GM06990 (cell line): Measurements from ENCODE around the gene MAU2.

ENCODE experiments used
- DNase-seq: peaks from one replicate; pipeline ENCODE4 v3.0.0-alpha.2; 2011; ENCODE audit not compliant: insufficient read length; ENCODE audit errors: extremely low read depth
- H3K27me3 ChIP-seq: replicated peaks from 2 replicates; pipeline ENCODE4 v1.6.0; 2011; ENCODE audit warnings: low read length; ENCODE audit not compliant: control insufficient read depth, insufficient read depth
- H3K36me3 ChIP-seq: 2 replicates; pipeline ENCODE4 v1.5.1; 2011; ENCODE audit warnings: low read length; ENCODE audit not compliant: control insufficient read depth, insufficient read depth
- H3K4me3 ChIP-seq: replicated peaks from 2 replicates; pipeline ENCODE4 v1.5.1; 2011; ENCODE audit warnings: low read depth, mild to moderate bottlenecking, control low read depth, low read length
- TF ChIP-seq, protein P1 (sequence below): IDR thresholded peaks from 2 replicates; pipeline ENCODE4 v1.5.1; 2011; ENCODE audit warnings: low read length, control low read depth, mild to moderate bottlenecking, inconsistent platforms; ENCODE audit not compliant: insufficient read depth, poor library complexity, severe bottlenecking

MAU2 gene

DNA sequence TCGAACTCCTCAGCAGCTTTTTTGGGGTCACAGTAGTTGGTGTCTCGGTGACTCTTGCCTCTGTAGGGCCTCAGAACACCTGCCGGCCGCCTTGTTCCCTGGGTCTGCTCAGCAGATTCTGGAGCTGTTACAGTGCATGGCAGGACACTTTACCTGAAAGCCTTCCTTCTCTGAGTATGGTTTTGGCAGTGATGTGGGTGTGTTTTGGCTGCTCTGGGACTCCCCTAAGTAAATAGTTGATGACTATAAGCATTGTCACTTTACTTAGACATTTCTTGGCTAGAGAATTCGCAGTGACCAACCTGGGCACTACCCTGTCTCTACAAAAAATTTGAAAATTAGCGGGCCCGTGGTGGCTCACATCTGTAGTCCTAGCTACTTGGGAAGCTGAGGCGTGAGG is 7.0 kb downstream of the MAU2 start:
- TF ChIP-seq, protein P1, sequence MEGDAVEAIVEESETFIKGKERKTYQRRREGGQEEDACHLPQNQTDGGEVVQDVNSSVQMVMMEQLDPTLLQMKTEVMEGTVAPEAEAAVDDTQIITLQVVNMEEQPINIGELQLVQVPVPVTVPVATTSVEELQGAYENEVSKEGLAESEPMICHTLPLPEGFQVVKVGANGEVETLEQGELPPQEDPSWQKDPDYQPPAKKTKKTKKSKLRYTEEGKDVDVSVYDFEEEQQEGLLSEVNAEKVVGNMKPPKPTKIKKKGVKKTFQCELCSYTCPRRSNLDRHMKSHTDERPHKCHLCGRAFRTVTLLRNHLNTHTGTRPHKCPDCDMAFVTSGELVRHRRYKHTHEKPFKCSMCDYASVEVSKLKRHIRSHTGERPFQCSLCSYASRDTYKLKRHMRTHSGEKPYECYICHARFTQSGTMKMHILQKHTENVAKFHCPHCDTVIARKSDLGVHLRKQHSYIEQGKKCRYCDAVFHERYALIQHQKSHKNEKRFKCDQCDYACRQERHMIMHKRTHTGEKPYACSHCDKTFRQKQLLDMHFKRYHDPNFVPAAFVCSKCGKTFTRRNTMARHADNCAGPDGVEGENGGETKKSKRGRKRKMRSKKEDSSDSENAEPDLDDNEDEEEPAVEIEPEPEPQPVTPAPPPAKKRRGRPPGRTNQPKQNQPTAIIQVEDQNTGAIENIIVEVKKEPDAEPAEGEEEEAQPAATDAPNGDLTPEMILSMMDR: no peak
- H3K36me3 ChIP-seq: peaks cover 22% of the 10 kb centered on the region
- no peaks in the 10 kb centered on the region for H3K27me3 ChIP-seq
- no peak for DNase-seq
- H3K4me3 ChIP-seq: no peak overlapping the region

DNA sequence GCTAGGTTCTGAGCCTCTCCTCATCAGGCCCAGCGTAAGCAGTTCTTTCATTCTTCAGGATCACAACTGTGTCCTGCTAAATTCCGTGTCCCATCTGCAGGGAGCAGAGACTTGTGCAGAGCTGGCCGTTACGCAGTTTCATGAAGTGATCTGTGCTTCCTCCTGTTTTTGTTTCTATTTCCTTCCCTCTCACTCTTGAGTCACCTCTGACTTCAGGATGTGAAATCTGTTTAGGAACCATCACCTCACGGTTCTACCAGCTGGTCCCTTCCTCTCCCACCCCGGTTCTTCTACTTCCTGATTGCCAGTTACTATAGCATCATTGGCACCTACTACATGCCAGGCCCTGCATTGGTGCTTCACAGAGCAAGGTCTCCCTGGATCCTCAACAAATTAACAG is 8.5 kb downstream of the MAU2 start:
- TF ChIP-seq, protein P1: no peak
- peaks cover 24% of the 10 kb centered on the region for H3K36me3 ChIP-seq

DNA sequence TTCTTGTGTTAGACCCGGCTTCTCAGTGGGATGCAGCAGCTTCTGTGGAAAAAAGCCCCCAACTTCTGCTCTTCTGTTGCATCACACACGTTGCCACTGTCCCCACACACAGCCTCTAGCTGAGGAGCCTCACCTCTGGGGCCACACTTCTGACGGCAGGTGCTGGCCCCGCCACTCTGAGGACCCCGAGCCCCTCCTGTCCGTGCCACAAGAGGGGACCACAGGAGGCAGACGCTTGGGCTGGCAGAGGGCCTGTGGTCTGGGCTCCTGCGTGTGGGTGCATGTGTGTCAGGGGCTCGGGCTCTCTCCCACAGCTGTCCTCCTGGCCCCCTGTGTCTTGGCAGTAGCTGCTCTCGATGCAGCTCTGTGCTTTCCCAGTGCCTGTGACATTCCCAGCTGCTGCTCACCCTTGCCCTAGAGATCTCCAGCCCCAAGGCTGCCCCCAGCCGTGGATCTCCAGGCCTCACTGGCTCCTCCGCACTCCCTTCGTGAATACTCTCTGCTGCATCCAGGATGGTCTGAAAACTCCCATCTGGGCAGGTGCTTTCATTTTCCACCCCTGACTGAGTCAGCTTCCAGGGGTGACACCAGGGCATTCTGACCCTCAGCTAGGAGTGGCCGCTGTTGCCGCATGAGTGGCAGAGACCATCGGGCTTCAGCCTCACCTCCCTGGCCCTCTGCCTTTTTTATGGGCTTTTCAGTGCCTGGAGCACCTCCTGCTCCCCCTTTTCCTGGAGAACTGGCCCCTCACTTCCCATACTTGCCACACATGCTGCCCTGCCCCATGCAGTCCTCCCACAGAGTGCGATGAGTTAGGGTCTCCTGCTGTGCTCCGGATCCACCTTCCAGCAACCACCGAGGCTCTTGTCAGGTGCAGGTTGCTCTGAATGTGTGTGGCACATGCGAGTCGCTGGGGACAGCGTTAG is 13.7 kb downstream of the MAU2 start:
- Histone ChIP-seq H3K27me3 (no peaks in the 10 kb centered on the region), H3K4me3 (no peak overlapping the region), H3K36me3 (peaks cover 46% of the 10 kb centered on the region)
- no peak for DNase-seq
- TF ChIP-seq, protein P1: no peak

More for the DNA sequence above, 8.5 kb downstream of the MAU2 start:
- DNase-seq: no peak
- Histone ChIP-seq H3K4me3 (no peak overlapping the region), H3K27me3 (no peaks in the 10 kb centered on the region)

DNA sequence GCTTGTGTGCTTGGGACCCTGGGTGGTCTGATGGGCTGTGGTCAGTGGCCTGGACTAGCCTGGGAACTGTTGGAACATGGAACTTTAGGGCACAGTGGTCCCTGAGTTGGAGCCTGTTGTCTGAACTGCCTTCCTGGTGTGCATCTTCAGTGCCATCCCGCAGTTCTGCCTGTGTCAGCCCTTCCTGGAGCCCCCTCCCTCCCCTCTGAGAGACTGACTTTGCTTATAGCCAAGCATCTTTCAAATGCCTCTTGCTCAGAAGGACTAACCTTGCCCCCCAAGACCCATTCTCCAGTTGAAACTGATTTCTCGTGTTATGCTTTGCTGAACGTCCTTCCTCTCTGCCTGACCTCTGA is 14.3 kb downstream of the MAU2 start:
- TF ChIP-seq, protein P1: no peak
- peaks cover 43% of the 10 kb centered on the region for H3K36me3 ChIP-seq
- H3K27me3 ChIP-seq: no peaks in the 10 kb centered on the region
- DNase-seq: no peak
- H3K4me3 ChIP-seq: no peak overlapping the region

DNA sequence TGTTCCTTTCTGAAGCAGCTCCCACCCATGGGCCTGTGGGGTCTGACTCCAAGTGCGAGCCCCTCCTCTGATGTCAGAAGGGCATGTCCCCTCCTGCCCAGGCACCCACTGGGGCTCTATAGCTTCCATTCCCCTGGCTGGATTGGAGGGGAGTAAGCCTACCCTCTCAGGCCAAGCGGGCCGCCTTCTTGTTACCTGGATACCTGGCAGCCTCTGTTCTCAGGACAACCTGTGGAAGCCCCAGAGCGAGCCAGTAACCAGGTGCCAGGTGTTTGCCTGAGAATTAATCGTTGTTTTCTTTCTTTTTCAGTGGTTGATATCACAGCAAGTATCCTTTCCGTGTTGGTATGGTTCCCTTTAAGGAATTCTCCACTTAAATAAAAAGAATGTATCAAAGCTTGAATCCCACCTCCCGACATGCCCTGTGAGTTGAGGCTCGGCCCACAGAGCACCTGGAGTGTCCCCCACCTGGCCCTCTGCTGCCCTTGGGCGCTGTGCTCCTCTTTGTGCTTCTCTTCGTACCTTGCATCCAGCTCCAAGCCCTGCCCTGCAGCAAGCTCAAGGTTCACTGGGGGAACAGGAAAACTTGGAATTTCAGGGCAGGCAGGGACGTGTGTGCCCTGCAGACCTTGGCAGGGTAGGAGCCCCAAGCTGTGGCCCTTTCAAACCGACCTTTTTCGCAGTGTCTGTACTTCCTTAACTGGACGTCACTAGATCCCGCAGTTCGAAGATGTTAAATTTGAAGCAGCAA is 15.0 kb downstream of the MAU2 start:
- no peaks in the 10 kb centered on the region for H3K27me3 ChIP-seq
- H3K36me3 ChIP-seq: peaks cover 43% of the 10 kb centered on the region
- no peak overlapping the region for H3K4me3 ChIP-seq
- TF ChIP-seq, protein P1: no peak
- no peak for DNase-seq
